ENCODE results near the gene FHIT.

GRCh38 chr3:60291115-60291514 is 960.1 kb downstream of the FHIT start:
- TF ChIP-seq CTCF (IDR thresholded peaks at IDR 0.05) (no peak), POLR2A (IDR thresholded peaks at IDR 0.05) (no peak), POLR2AphosphoS5 (IDR thresholded peaks at IDR 0.05) (no peak), EP300 (IDR thresholded peaks at IDR 0.05) (no peak)
